ENCODE data around the gene C6orf89. TPM values are rescaled to one million over a fixed set of nuclear protein-coding genes. Genes with fewer than 3 reads are reported as not detected.

Gene C6orf89
- total RNA-seq, result 10 to 100 TPM; 43.9 to 44.3 TPM

GRCh38 chr6:36885461-36886401 lies at the start of gene C6orf89:
Gene C6orf89, plus strand, starts transcription at chr6:36885952. Its CDS starts 13,493 bp downstream, at chr6:36899445.

GRCh38 chr6:36838896-36839748 lies 46.6 kb upstream of the C6orf89 start, which contains the start of gene CPNE5:
Gene CPNE5, minus strand, starts transcription at chr6:36839444. Its CDS starts 67 bp downstream, at chr6:36839377.

GRCh38 chr6:36874443-36875249 lies 11.1 kb upstream of the C6orf89 start, which contains the start of gene PPIL1:
Gene PPIL1, minus strand, starts transcription at chr6:36874803. Its CDS starts 31 bp downstream, at chr6:36874772.

GRCh38 chr6:36954262-36954931 lies 68.6 kb downstream of the C6orf89 start, which contains the start of gene PI16:
Gene PI16, plus strand, starts transcription at chr6:36954738. Its CDS starts 23 bp downstream, at chr6:36954761.

Other genes with a start within 250 kb of the C6orf89 start
- 10 to 100 TPM; 41.7 to 43.4 TPM for gene CDKN1A, start 207.2 kb upstream of the C6orf89 start, total RNA-seq
- gene RAB44, start 188.1 kb upstream of the C6orf89 start, total RNA-seq, result under 1 TPM in 1 of 2 experiments, not detected in 1; 0.07 TPM
- 1 to 10 TPM; 1.6 to 2.4 TPM for gene CPNE5, start 46.5 kb upstream of the C6orf89 start, total RNA-seq
- gene PPIL1, start 11.1 kb upstream of the C6orf89 start, total RNA-seq, result 10 to 100 TPM; 15.7 to 17.5 TPM
- 1 to 10 TPM; 2.7 to 2.8 TPM for gene PI16, start 68.8 kb downstream of the C6orf89 start, total RNA-seq
- 100 to 1,000 TPM; 109 to 112 TPM for gene MTCH1, start 100.2 kb downstream of the C6orf89 start, total RNA-seq
- gene FGD2, start 119.7 kb downstream of the C6orf89 start, total RNA-seq, result 1 to 10 TPM in 1 of 2 experiments, under 1 TPM in 1; 0.86 to 1.2 TPM